Measurements from ENCODE around the gene SGMS2.

SGMS2 gene

DNA sequence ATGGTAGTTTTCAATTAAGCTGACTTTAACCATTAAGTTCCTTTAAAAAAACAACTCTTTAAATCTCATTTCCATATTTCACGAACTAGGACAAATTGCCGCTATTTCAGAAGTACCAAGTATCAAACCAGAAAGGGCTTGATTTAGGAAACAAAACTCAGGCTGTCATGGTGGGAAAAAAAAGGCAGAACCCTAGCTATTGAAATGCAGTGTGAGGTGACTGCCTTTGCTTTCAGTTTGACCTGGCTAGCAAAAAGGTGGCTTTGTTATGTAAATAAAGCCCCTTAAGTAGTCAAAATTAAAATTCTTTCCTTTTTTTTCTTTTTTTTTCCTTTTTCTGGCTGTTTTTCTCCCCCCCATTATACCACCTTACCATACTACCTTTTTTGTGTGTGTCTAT, 66.0 kb downstream of the SGMS2 start:
- Histone ChIP-seq H2BK15ac (ENCODE audit: low read depth, poor library complexity, severe bottlenecking) (no peak overlapping the region), H4K91ac (ENCODE audit: low read length) (no peak overlapping the region), H3K4me1 (ENCODE audit: control insufficient read depth, insufficient read depth, low read depth, low read length) (peaks cover 3% of the 10 kb centered on the region), H3K18ac (ENCODE audit: low read depth in 1 of 2, low read length in 2 of 2) (no peak overlapping the region), H3K79me1 (replicated peaks; ENCODE audit: low read length, poor library complexity, severe bottlenecking) (peaks cover 14% of the 10 kb centered on the region), H2AFZ (ENCODE audit: low read depth, low read length) (no peak overlapping the region), H3K4ac (ENCODE audit: low read depth in 1 of 2, low read length in 2 of 2) (no peak overlapping the region), H3K9me3 (ENCODE audit: control insufficient read depth, low read length) (peaks cover 14% of the 10 kb centered on the region), H2BK120ac (ENCODE audit: low read depth, low read length) (no peak overlapping the region), H3K36me3 (ENCODE audit: control insufficient read depth in 1 of 2, insufficient read depth in 2 of 2, low read depth in 1 of 2, low read length in 2 of 2) (peaks cover 0 to 3% of the 10 kb centered on the region in 2 experiments), H3K14ac (ENCODE audit: low read length in 2 of 2) (no peak overlapping the region), H4K8ac (ENCODE audit: low read length) (no peak overlapping the region), H2AK5ac (ENCODE audit: low read length, severe bottlenecking) (no peak overlapping the region), H3K27me3 (ENCODE audit: control insufficient read depth in 1 of 2, insufficient read depth in 1 of 2, low read length in 2 of 2) (no peaks in the 10 kb centered on the region), H3K27ac (ENCODE audit: low read length, poor library complexity, severe bottlenecking) (no peak overlapping the region), H3K4me2 (ENCODE audit: low read length, poor library complexity, severe bottlenecking) (no peak overlapping the region), H2BK12ac (ENCODE audit: low read length in 2 of 2) (no peak overlapping the region), H3K9ac (ENCODE audit: low read length) (no peak overlapping the region), H3K4me3 (ENCODE audit: insufficient read depth in 1 of 2, low read depth in 1 of 2, low read length in 2 of 2) (no peak overlapping the region), H2BK5ac (ENCODE audit: low read depth, low read length, poor library complexity, severe bottlenecking) (no peak overlapping the region), H3K23ac (ENCODE audit: low read length in 2 of 2) (no peak overlapping the region)
- WGBS = 92% methylated on average over 2 of the region's 2 CpGs
- no peak for DNase-seq

DNA sequence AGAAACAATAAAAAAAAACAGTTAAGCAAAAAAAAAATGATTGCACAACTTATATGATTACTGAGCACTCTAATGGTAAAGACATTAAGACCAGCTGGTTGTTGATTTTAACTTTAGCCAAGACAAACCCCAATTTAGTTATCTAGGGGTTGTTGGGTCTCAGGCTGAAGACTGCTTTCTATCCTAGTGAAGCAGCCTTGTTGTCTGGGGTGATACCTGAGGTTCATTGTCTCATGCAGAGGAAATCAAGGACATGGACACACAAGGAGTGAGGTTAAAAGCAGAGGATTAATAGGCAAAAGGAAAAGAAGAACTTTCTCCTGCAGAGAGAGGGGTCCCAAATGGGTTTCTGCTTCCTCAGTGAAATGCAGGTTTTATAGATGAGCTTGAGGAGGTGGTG, 66.6 kb downstream of the SGMS2 start:
- Histone ChIP-seq H2AK5ac (ENCODE audit: low read length, severe bottlenecking) (no peak overlapping the region), H2BK120ac (ENCODE audit: low read depth, low read length) (no peak overlapping the region), H2BK12ac (ENCODE audit: low read length in 2 of 2) (no peak overlapping the region), H3K18ac (ENCODE audit: low read depth in 1 of 2, low read length in 2 of 2) (no peak overlapping the region), H2BK15ac (ENCODE audit: low read depth, poor library complexity, severe bottlenecking) (no peak overlapping the region), H2AFZ (ENCODE audit: low read depth, low read length) (no peak overlapping the region), H3K23ac (ENCODE audit: low read length in 2 of 2) (no peak overlapping the region), H3K9ac (ENCODE audit: low read length) (no peak overlapping the region), H3K79me1 (replicated peaks; ENCODE audit: low read length, poor library complexity, severe bottlenecking) (peaks cover 14% of the 10 kb centered on the region), H3K4me3 (ENCODE audit: insufficient read depth in 1 of 2, low read depth in 1 of 2, low read length in 2 of 2) (no peak overlapping the region), H4K8ac (ENCODE audit: low read length) (no peak overlapping the region), H3K4me2 (ENCODE audit: low read length, poor library complexity, severe bottlenecking) (no peak overlapping the region), H3K27me3 (ENCODE audit: control insufficient read depth in 1 of 2, insufficient read depth in 1 of 2, low read length in 2 of 2) (no peaks in the 10 kb centered on the region), H3K4me1 (ENCODE audit: control insufficient read depth, insufficient read depth, low read depth, low read length) (peaks cover 3% of the 10 kb centered on the region), H3K4ac (ENCODE audit: low read depth in 1 of 2, low read length in 2 of 2) (no peak overlapping the region), H2BK5ac (ENCODE audit: low read depth, low read length, poor library complexity, severe bottlenecking) (no peak overlapping the region), H3K27ac (ENCODE audit: low read length, poor library complexity, severe bottlenecking) (no peak overlapping the region), H3K36me3 (ENCODE audit: control insufficient read depth in 1 of 2, insufficient read depth in 2 of 2, low read depth in 1 of 2, low read length in 2 of 2) (peaks cover 0 to 2% of the 10 kb centered on the region in 2 experiments), H4K91ac (ENCODE audit: low read length) (no peak overlapping the region), H3K9me3 (ENCODE audit: control insufficient read depth, low read length) (peaks cover 14% of the 10 kb centered on the region), H3K14ac (ENCODE audit: low read length in 2 of 2) (no peak overlapping the region)
- DNase-seq = no peak

DNA sequence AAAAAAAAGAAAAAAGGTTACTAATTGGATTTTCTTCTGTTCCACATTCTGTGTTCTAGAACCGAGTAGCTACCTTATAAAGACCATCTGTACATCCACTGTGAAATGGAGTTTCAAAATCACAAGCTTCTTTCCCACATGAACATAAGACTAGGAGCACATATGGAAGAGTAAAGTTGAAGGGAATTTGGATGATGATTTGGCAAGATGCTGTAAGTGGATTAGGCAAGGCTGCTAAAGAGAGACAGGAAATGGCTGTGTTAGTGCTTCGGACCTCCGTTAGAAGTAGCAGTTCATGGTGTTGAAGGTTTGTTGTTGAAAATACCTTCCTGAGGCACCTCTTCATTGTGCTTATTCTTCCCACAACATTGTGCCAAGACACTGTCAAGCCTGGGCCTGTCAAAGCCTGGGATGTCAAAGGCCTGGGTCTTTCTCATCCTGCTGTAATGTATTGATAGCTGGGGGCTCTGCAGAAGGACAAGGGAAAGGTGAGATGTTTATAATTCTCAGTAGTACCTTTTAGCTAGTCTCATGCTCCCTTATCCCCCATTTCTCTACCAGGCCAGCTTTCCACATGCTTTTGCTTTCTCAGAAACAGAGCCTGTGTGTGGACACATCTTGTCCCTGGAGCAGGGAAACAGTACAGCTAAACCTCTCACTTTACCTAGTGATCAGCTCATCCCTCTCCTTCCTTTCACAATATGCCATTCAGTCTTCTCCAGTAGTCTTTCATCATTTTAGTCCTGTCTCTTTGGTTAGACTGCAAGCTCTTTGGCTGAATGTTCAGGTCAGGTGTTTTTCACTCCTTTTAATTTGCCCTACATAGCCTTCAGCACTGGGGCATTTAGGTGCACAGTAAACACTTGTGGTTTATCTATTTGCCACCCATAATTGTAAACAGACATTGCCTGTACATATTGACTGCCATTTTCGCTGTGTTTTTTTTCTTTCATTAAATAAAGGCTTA, 68.7 kb downstream of the SGMS2 start:
- H2AK5ac ChIP-seq (ENCODE audit: low read length, severe bottlenecking) = no peak overlapping the region
- no peaks in the 10 kb centered on the region for H3K27me3 ChIP-seq (ENCODE audit: control insufficient read depth in 1 of 2, insufficient read depth in 1 of 2, low read length in 2 of 2)
- no peak overlapping the region for H2BK120ac ChIP-seq (ENCODE audit: low read depth, low read length)
- H4K8ac ChIP-seq (ENCODE audit: low read length) = no peak overlapping the region
- no peak overlapping the region for H2BK5ac ChIP-seq (ENCODE audit: low read depth, low read length, poor library complexity, severe bottlenecking)
- no peak overlapping the region for H2AFZ ChIP-seq (ENCODE audit: low read depth, low read length)
- DNase-seq = peak; percentile 23
- H4K91ac ChIP-seq (ENCODE audit: low read length) = no peak overlapping the region
- peaks cover 3% of the 10 kb centered on the region for H3K4me1 ChIP-seq (ENCODE audit: control insufficient read depth, insufficient read depth, low read depth, low read length)
- H3K14ac ChIP-seq (ENCODE audit: low read length in 2 of 2) = no peak overlapping the region
- no peak overlapping the region for H3K23ac ChIP-seq (ENCODE audit: low read length in 2 of 2)
- no peak overlapping the region for H3K9ac ChIP-seq (ENCODE audit: low read length)
- peaks cover 4% of the 10 kb centered on the region for H3K9me3 ChIP-seq (ENCODE audit: control insufficient read depth, low read length)
- H3K4me2 ChIP-seq (ENCODE audit: low read length, poor library complexity, severe bottlenecking) = no peak overlapping the region
- peaks cover 16% of the 10 kb centered on the region for H3K79me1 ChIP-seq (replicated peaks; ENCODE audit: low read length, poor library complexity, severe bottlenecking)
- H3K27ac ChIP-seq (ENCODE audit: low read length, poor library complexity, severe bottlenecking) = no peak overlapping the region
- peak overlapping the region in 1 of 2 experiments; percentile 11 for H3K18ac ChIP-seq (ENCODE audit: low read depth in 1 of 2, low read length in 2 of 2)
- peak overlapping the region in 1 of 2 experiments; percentile 63 for H2BK12ac ChIP-seq (ENCODE audit: low read length in 2 of 2)
- H3K4me3 ChIP-seq (ENCODE audit: insufficient read depth in 1 of 2, low read depth in 1 of 2, low read length in 2 of 2) = no peak overlapping the region
- H3K4ac ChIP-seq (ENCODE audit: low read depth in 1 of 2, low read length in 2 of 2) = peak overlapping the region in 1 of 2 experiments; percentile 37
- no peaks in the 10 kb centered on the region for H3K36me3 ChIP-seq (ENCODE audit: control insufficient read depth in 1 of 2, insufficient read depth in 2 of 2, low read depth in 1 of 2, low read length in 2 of 2)
- H2BK15ac ChIP-seq (ENCODE audit: low read depth, poor library complexity, severe bottlenecking) = no peak overlapping the region
- 67% methylated on average over 1 of the region's 4 CpGs for WGBS

DNA sequence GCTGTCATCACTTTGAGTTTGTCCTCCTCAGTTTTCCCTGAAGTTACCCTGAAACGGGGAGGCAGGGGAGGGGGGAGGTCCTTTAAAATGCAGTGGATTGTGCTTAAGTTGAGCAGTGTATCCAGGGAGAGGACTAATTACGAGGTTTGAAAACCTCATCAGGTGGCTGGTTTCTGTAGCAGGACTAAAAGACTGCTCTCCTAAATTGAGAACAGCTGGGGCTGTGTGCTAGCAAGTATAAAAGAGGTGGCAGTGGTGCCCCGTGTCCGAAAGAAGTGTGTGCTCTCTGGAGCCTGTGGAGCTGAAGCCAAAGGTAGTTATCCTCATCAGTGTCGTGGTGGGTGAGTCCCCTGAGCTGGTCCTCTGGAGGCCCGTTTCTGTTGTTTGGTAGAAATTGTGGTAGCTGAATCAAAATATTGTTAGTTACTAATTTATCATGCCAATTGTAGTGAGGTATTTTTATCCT, 69.4 kb downstream of the SGMS2 start:
- peaks cover 4% of the 10 kb centered on the region for H3K4me1 ChIP-seq (ENCODE audit: control insufficient read depth, insufficient read depth, low read depth, low read length)
- DNase-seq = no peak
- WGBS = 94% methylated on average over 5 of the region's 6 CpGs
- no peaks in the 10 kb centered on the region for H3K36me3 ChIP-seq (ENCODE audit: control insufficient read depth in 1 of 2, insufficient read depth in 2 of 2, low read depth in 1 of 2, low read length in 2 of 2)
- H4K8ac ChIP-seq (ENCODE audit: low read length) = no peak overlapping the region
- no peak overlapping the region for H3K14ac ChIP-seq (ENCODE audit: low read length in 2 of 2)
- peak overlapping the region in 1 of 2 experiments; percentile 10 for H3K4ac ChIP-seq (ENCODE audit: low read depth in 1 of 2, low read length in 2 of 2)
- no peak overlapping the region for H3K9ac ChIP-seq (ENCODE audit: low read length)
- H4K91ac ChIP-seq (ENCODE audit: low read length) = no peak overlapping the region
- H3K9me3 ChIP-seq (ENCODE audit: control insufficient read depth, low read length) = no peaks in the 10 kb centered on the region
- no peak overlapping the region for H2BK5ac ChIP-seq (ENCODE audit: low read depth, low read length, poor library complexity, severe bottlenecking)
- no peak overlapping the region for H2AFZ ChIP-seq (ENCODE audit: low read depth, low read length)
- H2BK12ac ChIP-seq (ENCODE audit: low read length in 2 of 2) = no peak overlapping the region
- no peak overlapping the region for H3K27ac ChIP-seq (ENCODE audit: low read length, poor library complexity, severe bottlenecking)
- peaks cover 20% of the 10 kb centered on the region for H3K79me1 ChIP-seq (replicated peaks; ENCODE audit: low read length, poor library complexity, severe bottlenecking)
- H3K4me3 ChIP-seq (ENCODE audit: insufficient read depth in 1 of 2, low read depth in 1 of 2, low read length in 2 of 2) = no peak overlapping the region
- no peak overlapping the region for H3K4me2 ChIP-seq (ENCODE audit: low read length, poor library complexity, severe bottlenecking)
- peak overlapping the region; percentile 17 for H2AK5ac ChIP-seq (ENCODE audit: low read length, severe bottlenecking)
- no peak overlapping the region for H3K23ac ChIP-seq (ENCODE audit: low read length in 2 of 2)
- H3K18ac ChIP-seq (ENCODE audit: low read depth in 1 of 2, low read length in 2 of 2) = no peak overlapping the region
- H3K27me3 ChIP-seq (ENCODE audit: control insufficient read depth in 1 of 2, insufficient read depth in 1 of 2, low read length in 2 of 2) = no peaks in the 10 kb centered on the region
- no peak overlapping the region for H2BK15ac ChIP-seq (ENCODE audit: low read depth, poor library complexity, severe bottlenecking)
- peak overlapping the region; percentile 0 for H2BK120ac ChIP-seq (ENCODE audit: low read depth, low read length)
